H9 (cell line): ENCODE results near the gene PNPLA1. TPM values are rescaled to one million over a fixed set of nuclear protein-coding genes. Genes with fewer than 3 reads are reported as not detected.

Experiments
- DNase-seq: peaks from one replicate; pipeline ENCODE4 v3.0.0-alpha.2; 2017
- H2AFZ ChIP-seq: one replicate; pipeline ENCODE4 v1.6.1; 2013; ENCODE audit warnings: mild to moderate bottlenecking, low read length, control low read depth, moderate library complexity
- H2AK5ac ChIP-seq: 2 replicates; pipeline ENCODE4 v1.6.1; 2013; ENCODE audit warnings: low read length, control low read depth, mixed read lengths; ENCODE audit not compliant: insufficient read length
- H2BK120ac ChIP-seq: one replicate; pipeline ENCODE4 v1.6.1; 2013; ENCODE audit warnings: low read depth, mild to moderate bottlenecking, low read length, control low read depth, inconsistent platforms; ENCODE audit not compliant: poor library complexity, severe bottlenecking
- H2BK12ac ChIP-seq: 2 replicates; pipeline ENCODE4 v1.6.1; 2013; ENCODE audit warnings: low read length, control low read depth, mixed read lengths, low read depth; ENCODE audit not compliant: insufficient read length
- H2BK15ac ChIP-seq: 2 replicates; pipeline ENCODE4 v1.6.1; 2013; ENCODE audit warnings: low read depth, low read length, control low read depth
- H2BK20ac ChIP-seq: one replicate; pipeline ENCODE4 v1.6.1; 2013; ENCODE audit warnings: low read depth, mild to moderate bottlenecking, low read length, control low read depth, inconsistent platforms; ENCODE audit not compliant: poor library complexity, severe bottlenecking
- H2BK5ac ChIP-seq: 2 replicates; pipeline ENCODE4 v1.6.1; 2013; ENCODE audit warnings: low read length, control low read depth, mixed read lengths; ENCODE audit not compliant: insufficient read length
- H3K14ac ChIP-seq: 2 replicates; pipeline ENCODE4 v1.6.1; 2013; ENCODE audit warnings: low read length, control low read depth; ENCODE audit not compliant: insufficient read depth
- H3K18ac ChIP-seq: 2 replicates; pipeline ENCODE4 v1.6.1; 2013; ENCODE audit warnings: low read depth, mild to moderate bottlenecking, mixed read lengths, low read length, control low read depth; ENCODE audit not compliant: insufficient read length
- H3K23ac ChIP-seq: 2 replicates; pipeline ENCODE4 v1.6.1; 2013; ENCODE audit warnings: low read length, control low read depth, mixed read lengths, low read depth; ENCODE audit not compliant: insufficient read length
- H3K23me2 ChIP-seq: 2 replicates; pipeline ENCODE4 v1.6.1; 2013; ENCODE audit warnings: low read depth, mild to moderate bottlenecking, mixed read lengths, low read length, control low read depth; ENCODE audit not compliant: insufficient read length, poor library complexity, severe bottlenecking
- H3K27ac ChIP-seq: 2 replicates; pipeline ENCODE4 v1.5.1; 2013; ENCODE audit warnings: low read length, control low read depth, mixed read lengths, low read depth; ENCODE audit not compliant: insufficient read length
- H3K27me3 ChIP-seq: 2 replicates; pipeline ENCODE4 v1.6.1; 2013; ENCODE audit warnings: low read length, control low read depth, inconsistent platforms; ENCODE audit not compliant: insufficient read depth
- H3K4ac ChIP-seq: 2 replicates; pipeline ENCODE4 v1.6.1; 2013; ENCODE audit warnings: low read depth, mild to moderate bottlenecking, control low read depth, inconsistent platforms, low read length, moderate library complexity
- H3K4me1 ChIP-seq: 2 replicates; pipeline ENCODE4 v1.6.1; 2013; ENCODE audit warnings: low read length, control low read depth, inconsistent platforms; ENCODE audit not compliant: insufficient read depth
- H3K4me2 ChIP-seq: 2 replicates; pipeline ENCODE4 v1.6.1; 2013; ENCODE audit warnings: low read length, control low read depth, mixed read lengths; ENCODE audit not compliant: insufficient read length, insufficient read depth
- H3K56ac ChIP-seq: 2 replicates; pipeline ENCODE4 v1.6.1; 2013; ENCODE audit warnings: low read depth, mild to moderate bottlenecking, mixed read lengths, low read length, control low read depth; ENCODE audit not compliant: insufficient read length
- H3K79me1 ChIP-seq: 2 replicates; pipeline ENCODE4 v1.6.1; 2013; ENCODE audit warnings: low read depth, mild to moderate bottlenecking, moderate library complexity, low read length, control low read depth, inconsistent platforms; ENCODE audit not compliant: insufficient read depth, poor library complexity, severe bottlenecking
- H3K79me2 ChIP-seq: 2 replicates; pipeline ENCODE4 v1.6.1; 2013; ENCODE audit warnings: low read length, control low read depth, inconsistent platforms; ENCODE audit not compliant: insufficient read depth
- H3K9ac ChIP-seq: 2 replicates; pipeline ENCODE4 v1.6.1; 2013; ENCODE audit warnings: low read length, control low read depth, mixed read lengths; ENCODE audit not compliant: insufficient read length; ENCODE audit errors: extremely low read depth
- H3K9me3 ChIP-seq: one replicate; pipeline ENCODE4 v1.6.1; 2013; ENCODE audit warnings: low read depth, low read length, inconsistent platforms; ENCODE audit not compliant: control insufficient read depth
- H3T11ph ChIP-seq: one replicate; pipeline ENCODE4 v1.6.1; 2013; ENCODE audit warnings: mild to moderate bottlenecking, low read length, control low read depth, inconsistent platforms
- H4K20me1 ChIP-seq: one replicate; pipeline ENCODE4 v1.6.1; 2013; ENCODE audit not compliant: control insufficient read depth, insufficient read length, insufficient read depth
- H4K5ac ChIP-seq: 2 replicates; pipeline ENCODE4 v1.6.1; 2013; ENCODE audit warnings: low read depth, mild to moderate bottlenecking, mixed read lengths, low read length, control low read depth; ENCODE audit not compliant: insufficient read length
- H4K8ac ChIP-seq: replicated peaks from 2 replicates; pipeline ENCODE4 v1.6.1; 2013; ENCODE audit warnings: low read length, control low read depth, mixed read lengths, low read depth; ENCODE audit not compliant: insufficient read length
- H4K91ac ChIP-seq: 2 replicates; pipeline ENCODE4 v1.6.1; 2013; ENCODE audit warnings: low read depth, mild to moderate bottlenecking, moderate library complexity, mixed read lengths, low read length, control low read depth; ENCODE audit not compliant: insufficient read length
- H3K27ac Mint-ChIP-seq, 3 experiments: 2 replicates in 2 of 3; 3 replicates in 1 of 3; pipeline ENCODE4 v1.8.0; 2020 to 2021; ENCODE audit warnings: mixed read lengths in 3 of 3, mild to moderate bottlenecking in 1 of 3, moderate library complexity in 1 of 3
- H3K27me3 Mint-ChIP-seq: 2 replicates; pipeline ENCODE4 v1.8.0; 2021; ENCODE audit warnings: low read depth, mild to moderate bottlenecking, moderate library complexity, mixed read lengths
- H3K36me3 Mint-ChIP-seq, 3 experiments: 2 replicates in 2 of 3; 3 replicates in 1 of 3; pipeline ENCODE4 v1.8.0; 2020 to 2021; ENCODE audit warnings: low read depth in 3 of 3, mixed read lengths in 3 of 3; ENCODE audit not compliant: insufficient read depth in 1 of 3
- H3K4me1 Mint-ChIP-seq, 2 experiments: 2 replicates each; pipeline ENCODE4 v1.8.0; 2020; ENCODE audit warnings: mixed read lengths in 2 of 2
- H3K4me3 Mint-ChIP-seq, 2 experiments: 2 replicates in 1 of 2; 3 replicates in 1 of 2; pipeline ENCODE4 v1.8.0; 2020 to 2021; ENCODE audit warnings: mild to moderate bottlenecking in 2 of 2, mixed read lengths in 2 of 2, moderate library complexity in 1 of 2
- H3K9me3 Mint-ChIP-seq, 2 experiments: 2 replicates in 1 of 2; 3 replicates in 1 of 2; pipeline ENCODE4 v1.8.0; 2020; ENCODE audit warnings: mild to moderate bottlenecking in 2 of 2, mixed read lengths in 2 of 2, moderate library complexity in 1 of 2
- CTCF ChIP-seq: fragments of 200-600 bp; sonication (generic); conservative IDR thresholded peaks from 3 replicates; pipeline ENCODE4 v1.8.0; 2021; ENCODE audit warnings: antibody characterized with exemption, mild to moderate bottlenecking
- WGBS: extraction: QIAGEN DNeasy Blood & Tissue Kit; methylation state at CpG from one replicate; pipeline ENCODE4 v1.1.7; 2013; ENCODE audit warnings: missing lambda C conversion rate, low lambda C conversion rate, mixed read lengths; ENCODE audit not compliant: insufficient read length; ENCODE audit errors: extremely low coverage; 5-methylcytosine and 5-hydroxymethylcytosine counted together
- total RNA-seq: library from RNA; stranded (reverse); gene quantifications from 2 replicates; pipeline ENCODE4 v1.2.1, GENCODE V29; 2021

PNPLA1 gene
- total RNA-seq, 1 experiment from 2014 or later = 0.09 TPM

- Histone ChIP-seq H4K91ac (no peak overlapping the region), H2BK15ac (no peak overlapping the region), H2BK5ac (no peak overlapping the region), H3K79me2 (no peaks in the 10 kb centered on the region), H3K23ac (no peak overlapping the region), H2BK20ac (no peak overlapping the region), H3K27me3 (no peaks in the 10 kb centered on the region), H3K4me1 (no peaks in the 10 kb centered on the region), H3K14ac (no peak overlapping the region), H4K20me1 (no peaks in the 10 kb centered on the region), H2BK12ac (no peak overlapping the region), H3K79me1 (no peaks in the 10 kb centered on the region), H3T11ph (no peak overlapping the region), H3K9ac (no peak overlapping the region), H4K8ac (no peak overlapping the region), H3K56ac (no peak overlapping the region), H3K4me2 (no peak overlapping the region), H2AK5ac (no peak overlapping the region), H4K5ac (no peak overlapping the region), H3K27ac (no peak overlapping the region), H2BK120ac (no peak overlapping the region), H3K23me2 (no peaks in the 10 kb centered on the region), H3K18ac (no peak overlapping the region), H3K4ac (no peak overlapping the region), H2AFZ (no peak overlapping the region), H3K9me3 (no peaks in the 10 kb centered on the region)
- Mint-ChIP-seq H3K27me3 (peaks cover 4% of the 10 kb centered on the region), H3K4me3 (no peak overlapping the region), H3K4me1 (peaks cover 0 to 3% of the 10 kb centered on the region in 2 experiments; a peak in 1 of 4 replicates), H3K36me3 (peaks cover 0 to 2% (median 0%) of the 10 kb centered on the region in 3 experiments; a peak in 2 of 7 replicates), H3K9me3 (peaks cover 2 to 3% of the 10 kb centered on the region in 2 experiments; a peak in 2 of 5 replicates), H3K27ac (no peak overlapping the region)
- no peak for TF ChIP-seq CTCF
- no peak for DNase-seq
- WGBS = no CpG with 5 or more reads among the region's 15 CpGs
Measured at GRCh38 chr6:36350681-36351571, 81.1 kb downstream of the PNPLA1 start.
